HG03565 (cell line): Measurements from ENCODE around the gene SNRK.
A peak's percentile ranks its signal among the peaks of the same experiment; 100 is the strongest.

Experiments used
- ATAC-seq: cut with Tn5 transposase; IDR thresholded peaks from one replicate; pipeline ENCODE4 v1.9.1; 2021; ENCODE audit warnings: mild to moderate bottlenecking, moderate library complexity; ENCODE audit not compliant: unreplicated experiment

The SNRK gene

DNA sequence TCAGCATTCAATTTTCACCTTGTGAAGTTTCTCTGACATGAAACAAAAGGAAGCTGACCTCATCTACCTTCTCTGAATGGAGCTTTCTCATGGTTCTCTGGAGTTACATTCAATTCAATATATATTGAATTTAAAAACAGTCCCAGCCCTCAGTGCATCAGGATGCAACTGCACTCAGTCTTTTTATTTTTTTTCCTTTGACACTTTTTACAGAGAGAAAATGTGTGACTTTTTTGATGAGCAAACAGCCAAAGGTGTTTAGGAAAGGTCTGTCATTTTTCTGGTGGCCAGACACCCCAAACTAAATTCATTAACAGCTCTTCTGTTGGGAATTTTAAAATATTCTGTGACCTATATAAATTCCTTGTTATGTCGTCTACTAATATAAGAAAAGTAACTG is 19.3 kb upstream of the SNRK start:
- ATAC-seq: no peak

DNA sequence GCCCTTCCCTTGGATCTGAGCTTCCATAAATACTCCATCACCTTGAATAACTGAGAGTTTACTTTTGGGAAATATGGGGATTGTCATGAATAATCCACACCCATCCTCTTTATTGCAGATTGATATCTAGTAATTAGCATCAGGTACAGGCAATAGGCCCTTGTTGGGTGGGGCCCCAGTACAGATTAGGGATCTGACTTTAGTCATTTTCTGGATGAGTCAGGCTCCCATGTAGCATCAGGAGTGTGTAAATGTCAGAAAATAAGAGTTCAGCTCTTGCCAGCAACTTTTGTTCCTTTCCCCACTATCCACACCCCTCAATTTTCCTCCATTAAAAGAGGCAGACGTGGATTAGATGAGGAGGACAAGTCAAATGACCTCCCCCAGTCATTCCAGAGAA is 17.7 kb upstream of the SNRK start:
- ATAC-seq: no peak

DNA sequence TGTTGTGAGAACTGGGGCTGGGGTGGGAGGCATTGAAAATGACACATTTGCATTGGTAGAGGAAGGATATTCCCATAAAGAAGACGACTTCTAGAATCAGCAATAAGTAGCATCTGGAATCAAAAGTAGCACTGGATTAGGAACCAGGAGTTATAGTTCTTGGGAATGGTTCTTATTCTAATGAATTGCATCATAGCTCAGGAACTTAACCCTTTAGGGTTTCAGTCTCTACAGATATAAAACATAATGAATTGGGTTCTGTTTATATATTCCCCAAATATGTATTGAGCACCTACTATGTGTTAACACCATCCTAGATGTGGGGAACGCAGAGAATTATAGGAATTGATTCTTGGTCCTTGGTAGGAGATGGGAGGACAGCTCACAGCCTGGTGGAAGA is 16.3 kb upstream of the SNRK start:
- ATAC-seq: no peak

DNA sequence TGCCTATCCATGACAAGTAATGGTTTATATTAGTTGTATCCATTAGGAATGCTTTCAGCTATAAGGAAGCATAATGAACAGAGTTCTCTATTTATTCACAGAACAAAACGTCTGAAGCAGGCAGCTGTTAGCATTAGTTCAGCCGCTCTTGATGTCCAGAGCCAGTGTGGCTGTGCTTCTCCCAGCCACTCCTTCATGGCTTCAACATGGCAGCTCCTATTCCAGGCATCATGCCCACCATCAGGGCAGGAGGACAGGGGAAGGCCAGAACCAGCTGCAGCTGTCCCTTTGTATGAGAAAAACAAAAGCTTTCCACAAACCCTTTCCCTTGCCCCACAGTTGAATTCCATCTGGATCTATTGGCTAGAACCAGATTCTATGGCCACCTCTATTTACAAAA is 12.9 kb upstream of the SNRK start:
- no peak for ATAC-seq

DNA sequence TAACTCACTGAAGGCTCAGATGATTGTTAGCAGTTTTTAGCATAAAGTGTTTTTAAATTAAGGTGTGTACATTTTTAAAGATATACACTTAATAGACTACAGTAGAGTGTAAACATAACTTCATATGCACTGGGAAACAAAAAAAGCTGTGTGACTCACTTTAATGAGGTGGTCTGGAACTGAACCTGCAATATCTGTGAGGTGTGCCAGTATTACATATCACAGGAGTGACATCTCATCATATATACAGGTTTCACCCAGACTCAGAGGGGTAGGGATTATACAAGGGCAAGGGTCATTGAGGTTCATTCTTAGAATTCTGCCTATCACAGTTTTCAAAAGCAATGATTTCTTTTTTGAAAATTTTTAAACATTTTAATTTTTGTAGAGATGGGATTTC is 7.3 kb upstream of the SNRK start:
- no peak for ATAC-seq

DNA sequence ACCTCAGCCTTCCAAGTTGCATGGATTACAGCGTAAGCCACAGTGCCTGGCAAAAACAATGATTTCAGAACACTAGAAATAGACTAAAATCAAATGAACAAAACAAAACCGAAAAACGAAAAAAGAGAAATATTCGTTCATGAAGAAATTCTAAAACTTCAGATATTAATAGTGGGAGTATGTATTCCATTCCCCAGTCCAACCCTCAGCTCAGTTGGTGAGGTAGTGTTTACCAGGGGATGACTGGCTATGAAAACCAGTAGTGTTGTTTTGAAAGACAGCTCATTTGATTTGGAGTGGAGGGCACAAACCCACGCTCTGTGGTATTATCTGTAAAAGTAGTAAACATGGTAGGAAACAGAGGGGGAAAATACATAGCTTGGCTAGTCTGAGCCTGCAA is 6.8 kb upstream of the SNRK start:
- ATAC-seq: no peak

DNA sequence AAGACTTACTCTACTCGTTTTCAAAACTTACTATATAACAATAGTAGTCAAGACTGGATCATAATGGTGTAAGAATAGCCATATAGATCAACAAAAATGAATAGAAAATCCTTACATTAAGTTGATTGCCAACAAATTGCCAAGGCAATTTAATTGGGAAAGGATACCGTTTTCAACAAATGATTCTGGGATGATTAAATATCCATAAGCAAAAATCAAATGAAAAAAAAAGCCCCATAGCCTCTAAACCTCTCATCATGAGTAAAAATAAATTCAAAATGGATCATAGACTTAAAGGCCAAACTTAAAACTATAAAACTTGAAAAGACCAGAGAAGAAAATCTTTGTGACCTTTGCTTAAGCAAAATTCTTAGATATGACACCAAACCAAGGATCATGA is 5.3 kb upstream of the SNRK start:
- ATAC-seq: no peak

DNA sequence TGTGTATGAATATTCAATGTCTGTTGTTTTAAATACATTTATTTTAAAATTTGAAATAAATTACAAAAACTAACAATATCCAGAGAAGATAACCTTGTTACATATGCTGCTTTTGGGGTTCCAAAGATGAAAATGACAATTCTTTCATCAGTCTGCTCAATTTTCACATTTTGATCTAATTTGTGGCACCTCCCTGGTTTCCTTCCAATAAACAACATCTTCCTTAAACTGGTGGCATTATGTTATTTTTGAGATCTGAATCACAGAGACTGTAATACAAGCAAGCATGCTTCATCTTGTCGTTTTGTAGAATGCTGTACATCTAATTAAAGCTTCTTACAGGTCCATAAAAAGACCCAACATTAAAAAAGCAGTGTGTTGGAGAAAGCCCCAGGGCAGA is 2.2 kb upstream of the SNRK start:
- ATAC-seq: no peak

DNA sequence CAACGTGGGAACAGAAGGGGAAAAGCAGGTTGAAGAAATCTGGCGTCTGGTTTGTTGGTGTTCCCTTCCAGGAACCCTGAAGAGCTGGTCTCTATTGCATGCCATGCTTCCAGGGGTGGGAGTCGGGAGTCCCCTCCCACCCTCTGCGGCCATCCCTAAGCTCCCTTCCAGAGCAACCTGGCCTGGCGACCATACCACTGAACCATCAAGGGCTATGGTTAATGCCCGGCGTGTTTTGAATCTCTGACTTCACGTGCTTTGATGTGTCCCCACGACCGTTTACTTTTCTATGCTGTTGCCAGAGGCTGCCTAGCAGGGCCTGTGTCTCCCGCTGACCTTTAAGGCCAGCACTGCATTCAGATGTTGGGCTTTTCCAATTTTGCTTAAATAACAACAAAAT is 696 bp upstream of the SNRK start:
- ATAC-seq: no peak

DNA sequence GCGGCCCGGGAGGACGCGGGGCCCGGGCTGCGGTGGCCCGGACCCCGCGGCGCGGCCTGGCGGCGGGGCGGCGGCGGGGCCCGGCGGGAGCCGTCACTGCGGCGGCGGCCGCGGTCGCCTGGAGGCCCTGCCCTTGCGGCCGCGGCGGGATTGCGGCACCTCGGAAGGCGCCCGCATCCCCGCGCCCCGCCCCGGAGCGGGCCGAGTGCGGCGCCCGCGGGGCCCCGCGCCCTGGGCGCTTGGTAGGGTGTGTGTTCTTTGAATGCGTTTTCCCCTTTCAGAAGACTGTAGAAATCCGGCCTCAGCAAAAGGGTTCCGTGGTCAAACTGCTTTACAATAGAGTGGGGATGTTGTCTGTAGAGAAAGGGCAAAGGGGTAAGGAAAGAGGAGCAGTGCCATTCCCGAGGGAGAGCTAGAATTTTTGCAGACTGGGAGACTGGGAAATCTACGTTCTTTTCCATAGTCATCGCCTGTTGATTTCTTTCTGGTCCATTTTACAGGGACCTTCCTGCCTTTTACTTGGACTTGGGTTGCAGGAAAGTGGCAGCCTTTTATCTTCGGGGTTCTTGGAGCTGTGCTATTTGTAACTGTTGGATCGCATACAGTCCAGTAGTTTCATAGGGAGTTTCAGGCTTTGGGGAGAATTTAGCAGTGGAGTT is 630 bp downstream of the SNRK start:
- peak; percentile 16 for ATAC-seq

DNA sequence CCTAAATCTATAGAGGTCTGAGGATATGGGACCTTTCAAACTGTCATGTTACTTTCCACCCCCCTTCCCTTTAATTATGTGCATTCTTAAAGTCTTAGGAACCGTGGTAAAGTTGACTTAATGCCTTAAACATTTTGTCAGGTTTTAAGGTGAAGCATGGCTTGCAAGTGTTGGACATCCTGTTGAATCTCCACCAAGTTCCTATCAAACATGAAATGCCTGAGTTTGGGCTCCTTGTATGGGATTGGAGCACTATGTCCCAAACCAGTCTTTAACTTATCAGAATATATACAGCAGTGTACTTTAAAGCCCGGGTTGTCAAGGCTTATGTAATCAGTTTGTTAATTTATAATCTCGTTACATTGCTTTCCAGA is 1.1 kb downstream of the SNRK start:
- ATAC-seq: no peak

DNA sequence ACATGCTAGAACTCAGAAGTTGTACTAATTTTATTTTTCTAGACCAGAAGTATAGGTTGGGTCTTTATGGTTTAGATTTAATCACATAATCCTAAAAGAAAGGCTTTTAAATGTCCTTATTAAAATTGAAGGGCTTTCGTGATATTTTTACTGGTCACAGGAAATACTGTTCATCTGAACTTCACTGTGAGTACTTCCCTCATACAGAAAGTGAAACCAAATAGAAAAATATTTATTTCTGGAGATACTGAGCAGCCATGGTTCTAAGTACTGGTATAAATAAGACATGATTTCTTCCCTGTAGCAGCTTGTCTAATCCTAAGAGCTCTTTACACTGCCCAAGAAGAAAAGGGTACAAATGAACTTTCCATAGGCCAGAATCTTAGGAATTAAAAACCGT is 2.0 kb downstream of the SNRK start:
- ATAC-seq: peak; percentile 41

DNA sequence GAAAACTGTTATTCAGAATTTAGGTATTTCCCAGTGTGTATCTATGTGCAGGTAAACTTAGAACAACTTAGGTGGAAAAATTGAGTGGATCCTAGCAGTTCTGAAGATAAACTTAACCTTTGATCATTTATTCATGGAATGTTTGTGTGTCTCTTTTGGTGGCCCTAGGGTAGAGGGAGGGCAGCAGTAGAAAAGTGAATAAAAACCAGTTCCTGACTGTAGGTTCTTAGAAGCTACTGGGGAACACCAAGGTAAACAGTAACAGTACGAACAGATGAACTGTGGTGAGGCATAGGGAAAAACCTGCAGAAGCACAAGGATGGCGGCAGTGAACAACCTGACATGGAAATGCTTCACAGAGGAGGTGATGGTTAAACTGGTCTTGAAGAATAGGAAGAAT is 2.5 kb downstream of the SNRK start:
- no peak for ATAC-seq

DNA sequence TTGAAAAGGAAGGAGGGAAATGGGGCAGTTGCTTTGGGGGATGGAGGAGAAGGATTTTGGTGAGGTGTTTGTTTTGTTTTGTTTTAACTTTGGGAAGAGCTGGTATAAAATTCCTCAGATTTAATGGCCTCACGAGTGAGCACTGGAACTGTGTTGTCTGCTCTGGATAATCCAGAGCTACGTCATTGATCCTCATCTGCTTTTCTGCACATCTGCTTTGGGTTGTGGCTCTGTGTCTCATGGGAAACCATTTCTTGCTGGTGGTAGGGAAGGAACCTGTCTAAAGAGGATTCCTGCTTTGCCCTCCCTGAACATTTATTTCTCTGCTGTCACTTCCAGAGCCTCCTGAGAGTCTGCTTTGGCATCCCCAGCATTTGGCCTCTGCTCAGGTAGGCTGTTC is 3.1 kb downstream of the SNRK start:
- ATAC-seq: no peak

DNA sequence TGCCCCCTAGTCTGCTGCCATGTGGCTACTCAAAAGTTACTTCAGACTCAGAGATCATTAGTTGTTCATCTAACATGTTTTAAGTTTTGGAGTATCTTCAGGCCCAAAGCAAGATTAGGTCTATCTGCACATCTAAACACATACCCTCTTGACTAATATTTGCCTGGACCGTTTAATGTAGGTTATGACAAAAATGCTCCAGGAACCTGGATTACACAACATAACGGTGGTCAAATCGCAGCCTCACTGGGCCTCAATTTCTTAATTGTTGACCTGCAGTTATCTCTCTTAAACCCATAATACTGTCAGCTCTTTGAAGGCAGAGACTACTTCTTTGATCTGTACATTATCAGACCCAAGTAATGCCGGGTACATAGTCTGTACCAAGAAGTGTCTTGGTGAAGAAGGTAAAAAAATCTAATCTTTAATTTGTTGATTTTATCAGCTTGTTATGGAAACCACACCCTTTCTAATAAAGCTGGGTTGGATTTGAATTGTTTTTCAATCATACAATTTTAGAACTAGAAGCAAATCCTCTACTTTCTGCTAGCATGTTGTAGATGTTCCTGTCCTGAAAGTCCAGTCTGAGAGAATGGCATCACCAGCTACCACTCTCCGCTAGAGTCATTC is 3.6 kb downstream of the SNRK start:
- no peak for ATAC-seq

DNA sequence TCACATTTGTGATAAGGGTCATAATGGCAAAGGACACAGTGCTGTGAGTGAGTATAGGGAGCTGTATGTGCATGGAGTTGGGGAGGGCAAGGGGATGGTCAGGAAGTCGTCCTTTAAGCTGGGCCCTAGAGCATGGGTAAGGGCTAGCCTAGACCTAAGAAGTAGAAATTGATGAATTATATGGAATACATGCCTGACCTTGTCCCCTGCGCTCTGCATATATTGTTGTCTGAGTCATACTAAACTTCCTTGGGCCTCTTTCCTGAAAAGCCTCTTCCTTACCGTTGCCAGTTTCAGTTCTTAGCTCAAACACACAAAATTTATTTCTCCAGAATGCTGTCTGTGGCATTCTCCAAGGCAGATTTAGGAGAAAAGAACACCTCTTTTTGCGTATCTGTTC is 4.6 kb downstream of the SNRK start:
- no peak for ATAC-seq

DNA sequence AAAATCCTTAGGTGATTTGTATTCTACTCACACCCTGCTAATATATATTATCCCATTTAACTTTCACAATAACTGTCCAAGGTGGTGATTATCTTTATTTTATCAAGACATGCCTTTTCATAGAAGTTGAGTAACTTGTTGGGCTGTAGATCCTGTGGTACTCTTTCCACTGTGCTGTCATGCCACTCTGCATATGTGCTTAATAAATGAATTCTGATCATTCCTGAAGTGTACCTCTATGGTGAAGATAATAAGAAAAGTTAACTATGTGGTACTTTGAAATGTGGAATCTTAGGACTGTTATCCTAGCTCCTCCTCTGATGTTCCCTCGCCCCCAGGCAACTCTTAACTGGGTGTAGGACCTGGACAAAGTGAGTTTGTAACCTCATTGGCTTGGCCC is 5.2 kb downstream of the SNRK start:
- no peak for ATAC-seq

DNA sequence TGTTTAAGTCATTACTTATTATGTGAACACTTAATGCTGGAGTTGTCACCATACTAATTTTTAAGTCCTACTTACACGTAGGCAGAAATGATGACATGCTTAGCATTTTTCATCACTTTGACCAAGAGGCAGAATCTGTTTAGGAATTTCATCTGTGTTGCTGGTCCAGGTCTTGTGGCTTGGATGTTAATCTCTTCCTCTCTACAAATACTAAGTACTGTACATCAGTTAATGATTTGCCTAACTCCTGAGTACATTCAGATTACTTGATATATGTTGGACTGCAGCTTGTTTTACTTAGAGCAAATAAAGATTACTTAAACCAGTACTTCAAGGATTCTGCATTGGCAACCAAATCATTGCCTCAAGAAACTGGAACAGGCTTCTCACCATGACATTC is 8.6 kb downstream of the SNRK start:
- ATAC-seq: no peak

DNA sequence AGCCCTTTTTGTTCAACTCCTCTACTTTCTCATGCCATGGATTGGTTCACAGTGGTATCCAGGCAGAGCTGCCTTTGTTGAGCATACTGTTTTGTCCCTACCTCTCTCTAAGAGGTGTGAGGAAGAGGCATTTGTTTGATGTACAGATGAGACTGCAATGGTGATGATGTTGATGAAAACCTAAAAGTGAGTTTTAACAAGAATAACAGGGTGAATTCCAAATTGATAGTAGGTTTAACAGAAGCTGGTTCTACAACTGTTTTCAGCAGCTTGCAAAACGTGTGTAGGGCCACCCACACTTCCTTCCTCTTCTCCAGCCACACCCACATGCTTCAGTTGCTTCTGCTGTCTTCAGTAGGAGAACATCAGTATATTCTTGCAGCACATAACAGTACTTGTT is 10.2 kb downstream of the SNRK start:
- ATAC-seq: peak; percentile 72

DNA sequence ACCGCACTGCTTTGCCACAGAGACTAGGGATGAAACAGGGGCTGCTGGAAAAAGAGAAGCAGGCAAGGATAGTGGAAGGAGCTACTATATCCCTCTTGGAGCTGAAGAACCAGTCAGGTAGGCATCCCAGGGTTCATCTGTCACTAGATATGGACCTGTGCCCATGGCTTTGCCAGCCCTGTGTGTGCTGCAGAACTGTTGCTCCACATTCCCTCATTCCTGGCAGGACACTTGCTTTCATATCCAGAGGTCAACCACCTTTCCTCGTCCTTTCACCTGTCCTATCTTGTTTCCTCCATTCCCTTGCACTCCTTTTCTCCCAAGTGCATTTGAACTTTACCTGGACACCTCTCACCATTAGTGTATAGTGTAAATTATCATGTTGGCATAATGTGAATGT is 12.0 kb downstream of the SNRK start:
- no peak for ATAC-seq

DNA sequence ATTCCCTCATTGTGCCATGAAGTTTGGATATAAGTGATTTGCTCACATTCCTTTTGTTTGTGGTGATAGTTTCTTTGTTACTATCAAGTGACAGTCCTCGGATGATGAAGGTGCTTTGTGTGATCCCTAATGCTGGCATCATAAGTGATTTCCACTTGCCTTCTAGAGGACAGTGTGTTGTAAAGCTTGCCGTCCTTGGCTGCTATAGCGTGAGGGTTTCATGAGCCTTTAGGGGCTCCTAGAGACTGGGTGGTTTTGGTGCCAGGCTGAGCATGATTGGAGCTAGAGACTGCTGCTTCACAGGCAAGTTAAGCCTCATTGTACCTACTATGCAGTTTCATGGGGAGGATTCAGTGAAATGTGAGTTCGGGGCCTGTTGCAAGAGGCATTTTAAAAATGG is 12.4 kb downstream of the SNRK start:
- no peak for ATAC-seq

DNA sequence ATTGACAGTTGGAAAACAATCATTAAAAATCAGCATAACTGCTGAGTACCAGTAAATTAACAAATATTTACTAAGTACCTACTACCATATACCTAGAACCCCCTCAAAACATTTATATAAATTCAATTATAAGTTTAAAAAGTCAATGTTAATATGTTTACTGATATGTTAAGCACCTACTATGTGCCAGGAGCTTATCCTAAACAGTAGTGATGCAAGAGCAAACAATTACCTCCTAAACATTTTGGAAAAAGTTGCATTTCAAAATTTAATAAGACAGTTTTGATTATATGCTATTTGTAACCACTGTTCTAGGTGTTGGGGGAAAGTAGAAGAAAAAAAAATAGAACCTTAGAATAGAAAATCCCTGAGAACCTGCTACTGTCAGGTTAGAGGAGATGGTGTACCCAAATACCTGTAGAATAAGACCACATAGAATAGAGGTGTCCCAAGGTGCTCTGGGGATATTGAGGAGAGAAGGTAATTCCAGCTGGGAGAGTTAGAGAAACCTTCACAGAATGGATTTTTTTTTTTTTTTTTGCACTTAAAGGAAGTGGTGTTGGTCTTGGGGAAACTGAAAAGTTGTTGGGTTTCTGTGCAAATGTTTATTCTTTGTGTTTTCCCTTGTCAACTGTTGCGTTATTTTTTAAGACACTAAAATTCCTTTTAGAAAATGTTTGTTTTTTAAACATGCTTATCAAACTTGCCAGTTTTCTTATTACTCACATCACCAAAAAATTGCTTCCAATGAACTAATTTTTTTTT is 16.0 kb downstream of the SNRK start:
- ATAC-seq: no peak

DNA sequence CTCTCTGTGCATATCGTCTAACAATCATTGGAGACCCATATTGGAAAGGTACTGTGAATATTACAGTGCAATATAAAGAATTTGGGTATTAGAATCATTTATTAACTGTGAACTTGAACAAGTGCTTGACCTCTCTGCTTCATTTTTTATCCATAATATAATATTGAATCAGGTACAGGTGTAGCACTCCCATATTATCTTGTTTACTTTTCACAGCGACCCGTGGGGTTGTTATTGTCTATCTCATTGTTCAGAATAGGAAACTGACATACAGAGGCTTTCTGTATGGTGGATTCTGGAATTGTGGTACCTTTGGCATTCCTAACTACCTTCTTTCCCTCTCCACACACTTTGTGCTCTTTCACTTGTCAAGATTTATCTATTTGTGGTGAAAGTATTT is 17.8 kb downstream of the SNRK start:
- ATAC-seq: no peak
